ENCODE measurements around the gene PLCL2.

PLCL2 gene

GRCh38 chr3:17132286-17133115 is 247.7 kb downstream of the PLCL2 start:
- no peak for DNase-seq

- DNase-seq, result no peak
Observed at GRCh38 chr3:17133632-17134545, 249.1 kb downstream of the PLCL2 start.

- no peak for DNase-seq
Observed at GRCh38 chr3:17135696-17136095, 250.9 kb downstream of the PLCL2 start.

- DNase-seq, result no peak
Observed at GRCh38 chr3:17136136-17136721, 251.5 kb downstream of the PLCL2 start.

- no peak for DNase-seq
Observed at GRCh38 chr3:17137321-17137826, 252.6 kb downstream of the PLCL2 start.

GRCh38 chr3:17138246-17139039 is 253.7 kb downstream of the PLCL2 start:
- DNase-seq, result no peak

Data from GF-D8 (cell line).